Hepatocyte (in vitro differentiated cells): ENCODE measurements around the gene IQCH. TPM values are rescaled to one million over a fixed set of nuclear protein-coding genes. Genes with fewer than 3 reads are reported as not detected.

Source experiments
- DNase-seq: peaks from one replicate; pipeline ENCODE4 v3.0.0-alpha.2; 2016; ENCODE audit warnings: low spot score
- H2AFZ ChIP-seq: fragments of 200-600 bp; sonication (generic); 2 replicates; pipeline ENCODE4 v1.6.0; 2016; ENCODE audit warnings: antibody characterized with exemption, mild to moderate bottlenecking
- H3K27ac ChIP-seq: fragments of 200-600 bp; sonication (generic); 2 replicates; pipeline ENCODE4 v1.5.1; 2016; ENCODE audit warnings: mild to moderate bottlenecking
- H3K27me3 ChIP-seq: fragments of 200-600 bp; sonication (generic); 2 replicates; pipeline ENCODE4 v1.6.1; 2016
- H3K36me3 ChIP-seq: fragments of 200-600 bp; sonication (generic); replicated peaks from 2 replicates; pipeline ENCODE4 v1.5.1; 2016; ENCODE audit warnings: low read depth; ENCODE audit not compliant: insufficient read depth
- H3K4me1 ChIP-seq: fragments of 200-600 bp; sonication (generic); 2 replicates; pipeline ENCODE4 v1.5.1; 2016; ENCODE audit warnings: mild to moderate bottlenecking, moderate library complexity; ENCODE audit not compliant: insufficient read depth
- H3K4me2 ChIP-seq: fragments of 200-600 bp; sonication (generic); 2 replicates; pipeline ENCODE4 v1.6.0; 2016
- H3K4me3 ChIP-seq: fragments of 200-600 bp; sonication (generic); 2 replicates; pipeline ENCODE4 v1.5.1; 2016; ENCODE audit warnings: mild to moderate bottlenecking
- H3K79me2 ChIP-seq: fragments of 200-600 bp; sonication (generic); 2 replicates; pipeline ENCODE4 v1.6.0; 2017; ENCODE audit warnings: mild to moderate bottlenecking
- H3K9me2 ChIP-seq: fragments of 200-600 bp; sonication (generic); replicated peaks from 2 replicates; pipeline ENCODE4 v1.6.0; 2017; ENCODE audit warnings: mild to moderate bottlenecking; ENCODE audit not compliant: insufficient read depth
- H3K9me3 ChIP-seq: fragments of 200-600 bp; sonication (generic); 2 replicates; pipeline ENCODE4 v1.5.1; 2016; ENCODE audit warnings: low read depth, mild to moderate bottlenecking
- H4K20me1 ChIP-seq: fragments of 200-600 bp; sonication (generic); 2 replicates; pipeline ENCODE4 v1.6.0; 2016; ENCODE audit warnings: mild to moderate bottlenecking; ENCODE audit not compliant: insufficient read depth, poor library complexity, severe bottlenecking
- EZH2 ChIP-seq: fragments of 200-600 bp; sonication (generic); IDR thresholded peaks from 2 replicates; pipeline ENCODE4 v1.6.1; 2016; ENCODE audit warnings: antibody characterized with exemption, mild to moderate bottlenecking, borderline replicate concordance
- EZH2phosphoT487 ChIP-seq: fragments of 200-600 bp; sonication (generic); IDR thresholded peaks from one replicate; pipeline ENCODE4 v1.6.1; 2018; ENCODE audit warnings: antibody characterized with exemption, mild to moderate bottlenecking, low read depth, moderate library complexity; ENCODE audit not compliant: unreplicated experiment, severe bottlenecking
- WGBS: methylation state at CpG from one replicate; pipeline ENCODE4 v1.1.6; 2016; ENCODE audit warnings: low lambda C conversion rate; ENCODE audit errors: missing lambda C conversion rate; 5-methylcytosine and 5-hydroxymethylcytosine counted together
- polyA plus RNA-seq: library from polyadenylated mRNA; unstranded; fragments of >200 nt; fragmentation: Nextera tagmentation; extraction: Ambion mirVana; gene quantifications from 2 replicates; pipeline ENCODE4 v1.2.1, GENCODE V29; 2016
- total RNA-seq: library from RNA; depleted of rRNA; stranded (reverse); fragments of >200 nt; gene quantifications from 2 replicates; pipeline ENCODE4 v1.2.3, GENCODE V29; 2014
- TF ChIP-seq, protein P1 (sequence below): fragments of 200-600 bp; sonication (generic); IDR thresholded peaks from 2 replicates; pipeline ENCODE4 v1.5.1; 2016; ENCODE audit warnings: antibody characterized with exemption, mild to moderate bottlenecking; ENCODE audit not compliant: poor library complexity

Gene IQCH
- total and polyA plus RNA-seq, 2 experiments from 2014 or later: 0.76 to 1.0 TPM

DNA sequence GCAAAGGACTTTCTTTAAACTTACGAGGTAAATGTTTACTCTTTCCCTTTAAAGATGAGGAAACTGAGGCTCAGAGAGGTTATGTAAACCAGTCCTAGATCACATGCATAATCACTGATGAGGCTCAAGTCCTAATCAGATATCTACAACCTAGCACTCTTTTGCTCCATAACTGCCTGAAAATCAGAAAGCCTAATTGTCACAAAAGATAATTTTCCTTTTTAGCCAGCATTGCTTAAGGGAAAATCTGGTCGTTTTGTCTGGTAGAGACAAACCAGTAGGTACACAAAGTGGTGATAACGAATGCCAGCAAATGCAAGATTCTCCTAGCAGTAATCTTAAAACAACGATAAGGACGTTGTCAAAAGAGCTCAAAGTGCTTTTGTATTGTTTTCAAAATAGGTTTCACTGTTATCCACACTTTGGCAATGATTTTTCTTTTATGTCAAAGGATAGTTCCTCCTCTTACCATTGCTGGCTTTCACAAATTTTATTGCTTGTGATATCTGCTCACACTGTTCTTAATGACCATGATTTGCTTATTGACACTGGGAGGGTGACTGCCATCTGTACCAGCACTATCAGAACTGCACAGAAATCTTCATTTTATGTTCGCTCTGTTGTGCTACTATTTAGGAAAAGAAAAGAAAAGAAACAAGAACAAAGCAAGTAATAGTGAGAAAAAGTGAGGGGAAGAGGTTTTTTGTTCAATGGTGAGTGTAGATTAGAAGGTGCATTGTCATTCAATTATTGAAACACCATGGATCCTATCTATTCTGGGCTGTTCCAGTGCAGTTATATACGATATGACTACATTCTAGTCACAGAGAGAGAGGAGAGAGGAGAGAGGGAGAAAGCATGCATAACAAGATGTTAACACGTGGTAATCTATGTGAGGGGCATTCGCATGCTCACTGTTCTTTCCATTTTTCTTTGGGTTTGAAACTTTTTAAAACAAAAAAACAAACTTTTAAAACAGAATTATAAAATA, 13.7 kb downstream of the IQCH start:
- 45% methylated on average over 9 of the region's 9 CpGs for WGBS
- no peak for DNase-seq

GRCh38 chr15:67274236-67274635, 19.6 kb downstream of the IQCH start:
- no peak for DNase-seq
- H2AFZ ChIP-seq: no peak overlapping the region
- H3K36me3 ChIP-seq: no peaks in the 10 kb centered on the region
- H3K4me2 ChIP-seq: no peak overlapping the region
- no peak overlapping the region for H3K27ac ChIP-seq
- no peaks in the 10 kb centered on the region for H3K79me2 ChIP-seq
- 96% methylated on average over 1 of the region's 1 CpG for WGBS
- no peaks in the 10 kb centered on the region for H4K20me1 ChIP-seq
- no peaks in the 10 kb centered on the region for H3K27me3 ChIP-seq
- H3K4me3 ChIP-seq: no peak overlapping the region
- no peaks in the 10 kb centered on the region for H3K4me1 ChIP-seq
- H3K9me2 ChIP-seq: no peaks in the 10 kb centered on the region
- TF ChIP-seq, protein P1, sequence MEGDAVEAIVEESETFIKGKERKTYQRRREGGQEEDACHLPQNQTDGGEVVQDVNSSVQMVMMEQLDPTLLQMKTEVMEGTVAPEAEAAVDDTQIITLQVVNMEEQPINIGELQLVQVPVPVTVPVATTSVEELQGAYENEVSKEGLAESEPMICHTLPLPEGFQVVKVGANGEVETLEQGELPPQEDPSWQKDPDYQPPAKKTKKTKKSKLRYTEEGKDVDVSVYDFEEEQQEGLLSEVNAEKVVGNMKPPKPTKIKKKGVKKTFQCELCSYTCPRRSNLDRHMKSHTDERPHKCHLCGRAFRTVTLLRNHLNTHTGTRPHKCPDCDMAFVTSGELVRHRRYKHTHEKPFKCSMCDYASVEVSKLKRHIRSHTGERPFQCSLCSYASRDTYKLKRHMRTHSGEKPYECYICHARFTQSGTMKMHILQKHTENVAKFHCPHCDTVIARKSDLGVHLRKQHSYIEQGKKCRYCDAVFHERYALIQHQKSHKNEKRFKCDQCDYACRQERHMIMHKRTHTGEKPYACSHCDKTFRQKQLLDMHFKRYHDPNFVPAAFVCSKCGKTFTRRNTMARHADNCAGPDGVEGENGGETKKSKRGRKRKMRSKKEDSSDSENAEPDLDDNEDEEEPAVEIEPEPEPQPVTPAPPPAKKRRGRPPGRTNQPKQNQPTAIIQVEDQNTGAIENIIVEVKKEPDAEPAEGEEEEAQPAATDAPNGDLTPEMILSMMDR: no peak
- TF ChIP-seq EZH2 (no peak), EZH2phosphoT487 (no peak)
- H3K9me3 ChIP-seq: no peaks in the 10 kb centered on the region

More for the DNA sequence above, 13.7 kb downstream of the IQCH start:
- H3K36me3 ChIP-seq: no peaks in the 10 kb centered on the region
- TF ChIP-seq EZH2phosphoT487 (no peak), EZH2 (no peak)
- TF ChIP-seq, protein P1: no peak
- H3K79me2 ChIP-seq: no peaks in the 10 kb centered on the region
- no peaks in the 10 kb centered on the region for H3K27me3 ChIP-seq
- no peak overlapping the region for H3K27ac ChIP-seq
- no peak overlapping the region for H3K4me3 ChIP-seq
- H2AFZ ChIP-seq: no peak overlapping the region
- no peaks in the 10 kb centered on the region for H4K20me1 ChIP-seq
- no peaks in the 10 kb centered on the region for H3K4me1 ChIP-seq
- H3K9me3 ChIP-seq: no peaks in the 10 kb centered on the region
- no peak overlapping the region for H3K4me2 ChIP-seq
- no peaks in the 10 kb centered on the region for H3K9me2 ChIP-seq

- H3K9me3 ChIP-seq: no peaks in the 10 kb centered on the region
- H3K79me2 ChIP-seq: no peaks in the 10 kb centered on the region
- no peak overlapping the region for H3K27ac ChIP-seq
- H3K4me1 ChIP-seq: no peaks in the 10 kb centered on the region
- no peak overlapping the region for H3K4me2 ChIP-seq
- H3K9me2 ChIP-seq: no peaks in the 10 kb centered on the region
- no peak overlapping the region for H2AFZ ChIP-seq
- no peaks in the 10 kb centered on the region for H4K20me1 ChIP-seq
- no peaks in the 10 kb centered on the region for H3K36me3 ChIP-seq
- 95% methylated on average over 1 of the region's 1 CpG for WGBS
- no peak for TF ChIP-seq EZH2
- no peak for DNase-seq
- H3K27me3 ChIP-seq: no peaks in the 10 kb centered on the region
- H3K4me3 ChIP-seq: no peak overlapping the region
Observed at GRCh38 chr15:67276666-67277065, 22.1 kb downstream of the IQCH start.

DNA sequence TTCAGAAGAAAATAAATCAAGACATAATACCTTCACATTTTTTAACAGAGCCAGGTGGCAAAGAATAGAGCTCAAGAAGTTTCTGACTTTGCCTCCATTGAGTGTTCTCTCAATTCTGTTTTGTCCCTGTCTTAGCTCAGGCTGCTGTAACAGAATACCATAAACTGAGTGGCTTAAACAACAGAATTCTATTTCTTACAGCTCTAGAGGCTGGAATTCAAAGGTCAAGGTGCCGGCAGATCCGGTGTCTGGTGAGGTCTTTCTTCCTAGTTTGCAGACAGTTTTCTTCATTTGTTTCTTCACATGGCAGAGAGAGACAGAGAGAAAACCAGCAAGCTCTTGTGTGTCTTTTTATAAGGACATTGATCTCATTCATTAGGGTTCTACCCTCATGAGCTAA, 25.6 kb downstream of the IQCH start:
- no peaks in the 10 kb centered on the region for H4K20me1 ChIP-seq
- WGBS: 30% methylated on average over 2 of the region's 2 CpGs
- peaks cover 2% of the 10 kb centered on the region for H3K9me3 ChIP-seq
- no peaks in the 10 kb centered on the region for H3K9me2 ChIP-seq
- no peaks in the 10 kb centered on the region for H3K36me3 ChIP-seq
- no peaks in the 10 kb centered on the region for H3K79me2 ChIP-seq
- no peaks in the 10 kb centered on the region for H3K4me1 ChIP-seq
- H3K27ac ChIP-seq: no peak overlapping the region
- no peaks in the 10 kb centered on the region for H3K27me3 ChIP-seq
- TF ChIP-seq EZH2: no peak
- TF ChIP-seq EZH2phosphoT487: no peak
- TF ChIP-seq, protein P1: no peak
- no peak overlapping the region for H2AFZ ChIP-seq
- no peak overlapping the region for H3K4me2 ChIP-seq
- H3K4me3 ChIP-seq: no peak overlapping the region
- DNase-seq: no peak
